Amygdala (tissue), 56 donors: ENCODE measurements around the gene ARHGAP26.
"Not testable (repeated sequence)": the region's sequence is repeated elsewhere in the genome, so short reads cannot be mapped to it uniquely, and the experiment has no call there.

Source experiments
- DNase-seq, 56 donors: peaks; one replicate each; lab custom pipeline; 2025; lab: John Stamatoyannopoulos, UW

Gene ARHGAP26

DNA sequence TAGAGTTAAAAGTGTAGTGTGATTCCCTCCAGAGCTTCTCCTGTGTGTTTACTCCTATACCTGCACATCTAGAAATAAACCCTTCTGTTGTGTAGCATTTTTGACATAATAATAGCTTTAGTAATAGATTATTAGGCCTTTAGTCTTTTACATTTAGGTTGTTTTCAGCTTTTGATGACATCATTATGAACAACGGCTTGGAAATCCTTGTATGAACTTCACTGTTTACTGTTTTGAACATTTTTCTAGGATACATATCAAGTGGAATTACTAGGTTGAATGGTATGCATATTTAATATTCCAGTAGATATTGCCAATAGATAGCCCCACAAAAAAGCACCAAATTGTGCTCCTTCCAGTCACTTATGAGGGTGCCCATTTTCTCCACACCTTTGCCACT lies 174.0 kb downstream of the ARHGAP26 start:
- DNase-seq: no peak

DNA sequence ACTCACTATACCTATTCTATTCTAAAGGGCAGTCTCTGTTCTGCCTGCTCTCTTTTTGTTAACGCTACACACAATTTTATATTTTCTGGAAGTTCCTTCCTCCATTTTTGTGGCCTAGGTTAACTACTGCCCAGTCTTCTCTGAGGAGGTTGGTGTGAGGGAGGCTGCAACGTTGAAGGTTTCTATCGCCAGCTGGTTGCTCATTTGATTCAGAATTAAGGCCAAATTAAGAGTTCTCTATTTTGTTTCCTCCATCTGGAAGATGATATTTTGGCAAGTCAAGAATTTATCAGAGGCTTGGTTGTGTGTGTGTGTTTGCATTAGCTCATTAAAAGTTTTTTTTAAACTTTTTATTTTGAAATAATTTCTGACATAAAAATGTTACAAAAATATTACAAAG lies 175.1 kb downstream of the ARHGAP26 start:
- no peak for DNase-seq

DNA sequence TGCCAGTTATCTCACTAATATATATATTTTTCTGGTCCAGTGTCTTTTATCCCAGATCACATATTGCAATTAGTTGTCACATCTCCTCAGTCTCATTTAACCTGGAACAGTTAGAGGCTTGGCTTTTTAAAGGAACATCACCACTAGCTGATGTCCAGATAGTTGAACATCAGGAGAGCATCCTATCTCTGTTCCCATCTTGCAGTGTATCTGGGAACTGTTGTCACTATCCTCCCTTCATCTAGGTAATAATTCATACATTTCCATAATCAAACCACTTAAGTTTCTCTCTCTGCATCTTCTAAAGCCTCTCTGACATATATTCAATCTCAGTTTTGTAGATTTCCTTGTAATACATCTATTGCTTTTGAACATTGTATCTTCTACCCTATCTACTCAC lies 175.7 kb downstream of the ARHGAP26 start:
- no peak for DNase-seq

DNA sequence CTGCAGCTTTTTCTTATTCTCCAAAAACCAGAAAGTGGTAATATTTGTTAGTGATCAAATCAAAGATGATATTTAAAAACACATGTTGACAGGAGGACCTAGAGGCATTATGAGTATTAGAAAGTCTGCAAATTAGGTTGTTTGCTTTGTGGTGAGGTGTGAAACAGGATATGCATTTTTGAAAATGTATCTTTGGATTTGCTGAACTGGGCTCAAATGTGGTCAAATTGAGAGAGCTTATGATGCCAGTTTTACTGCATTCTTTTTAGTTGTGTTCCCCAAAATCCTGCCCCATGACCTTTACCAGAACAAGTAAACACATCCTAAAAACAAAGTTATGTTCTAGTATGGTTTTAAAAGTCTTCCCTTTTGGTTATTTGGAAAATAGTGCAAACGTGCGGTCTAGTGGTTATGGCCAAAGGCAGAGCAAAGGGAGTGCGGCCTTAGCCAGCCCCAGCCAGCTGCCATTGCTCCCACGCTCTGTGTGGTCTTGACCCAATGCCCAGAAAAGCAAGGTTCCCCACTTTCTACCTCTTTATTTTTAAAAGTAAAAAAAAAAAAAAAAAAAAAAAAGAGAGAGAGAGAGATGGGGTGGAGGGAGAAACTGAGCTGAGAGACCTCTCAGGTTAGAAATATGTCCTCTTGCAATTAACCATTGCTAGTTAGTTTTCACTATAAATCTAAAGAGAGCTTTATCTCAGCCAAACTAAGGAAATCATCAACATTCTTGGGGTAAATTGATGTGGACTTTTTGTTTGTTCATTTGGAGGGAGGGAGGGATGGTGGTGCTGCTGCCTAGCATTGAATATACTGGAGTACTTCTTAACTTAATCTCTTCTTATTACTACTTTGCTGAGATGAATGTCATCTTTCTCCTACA lies 176.6 kb downstream of the ARHGAP26 start:
- DNase-seq: peak in 1 of 56 donors; percentile 1

DNA sequence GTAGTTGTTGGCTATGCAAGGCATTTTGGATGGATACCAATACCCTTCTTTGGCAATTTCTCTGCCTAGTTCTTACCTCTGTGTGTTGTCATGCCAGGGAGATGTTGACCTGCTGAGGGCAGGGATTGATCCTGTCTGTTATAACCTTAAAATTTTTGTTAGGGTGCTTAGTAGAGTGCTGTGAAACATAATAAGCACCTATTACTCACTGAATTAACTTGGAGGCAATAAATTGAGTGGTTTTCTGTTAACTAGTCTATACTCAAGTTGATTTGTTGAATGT lies 177.2 kb downstream of the ARHGAP26 start:
- no peak for DNase-seq

DNA sequence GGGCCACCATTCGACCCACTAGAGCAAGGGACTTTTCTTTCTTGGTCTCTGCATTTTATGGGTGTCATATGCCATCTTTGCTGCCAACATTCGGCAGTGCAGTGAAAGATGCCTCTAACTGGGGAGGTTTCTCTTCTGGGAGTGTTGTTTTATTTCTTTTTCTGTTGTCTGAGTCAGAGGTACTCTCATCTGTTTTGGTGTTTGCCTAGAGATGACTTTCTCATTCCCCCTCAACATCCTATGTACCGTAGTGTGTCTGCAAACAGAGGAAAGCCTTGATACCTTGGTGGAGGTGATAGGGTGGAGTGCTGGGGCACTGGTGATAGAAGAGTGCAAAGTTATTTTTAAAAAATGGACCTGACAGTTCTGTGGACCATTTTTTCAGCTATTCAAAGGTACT lies 182.1 kb downstream of the ARHGAP26 start:
- no peak for DNase-seq

DNA sequence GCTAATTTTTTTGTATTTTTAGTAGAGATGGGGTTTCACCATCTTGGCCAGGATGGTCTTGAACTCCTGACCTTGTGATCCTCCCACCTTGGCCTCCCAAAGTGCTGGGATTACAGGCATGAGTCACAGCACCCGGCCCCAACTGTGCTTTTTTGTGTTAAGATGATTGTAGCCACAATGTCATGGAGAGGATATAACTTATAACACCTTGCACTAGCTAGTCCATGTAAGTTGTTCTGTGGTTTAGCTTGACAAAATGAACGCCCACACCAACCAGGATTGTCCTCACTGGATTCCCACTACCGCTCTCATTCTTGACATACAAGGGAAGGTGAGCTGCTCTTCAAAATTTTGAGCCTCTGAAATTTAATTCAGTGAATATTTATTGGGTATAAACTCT lies 182.7 kb downstream of the ARHGAP26 start:
- not testable (repeated sequence) for DNase-seq

DNA sequence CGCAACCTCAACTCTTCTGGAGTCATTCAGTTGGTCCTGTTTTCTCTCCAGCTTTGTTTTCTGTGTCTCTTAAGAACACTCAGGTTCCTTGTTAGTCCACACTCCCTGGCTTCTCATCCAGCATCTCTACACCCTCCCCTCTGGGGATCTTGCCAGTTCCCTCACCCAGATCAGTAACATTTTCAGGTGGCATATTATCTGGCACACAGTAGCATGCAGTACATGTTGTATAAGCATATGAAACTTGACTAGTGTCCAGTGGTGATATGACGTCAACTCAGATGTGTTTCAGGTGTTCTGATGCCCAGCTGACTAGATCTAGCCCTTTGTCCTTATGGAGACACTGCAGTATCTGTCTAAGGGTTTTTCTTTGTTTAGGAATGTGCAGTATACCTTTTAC lies 184.3 kb downstream of the ARHGAP26 start:
- no peak for DNase-seq

DNA sequence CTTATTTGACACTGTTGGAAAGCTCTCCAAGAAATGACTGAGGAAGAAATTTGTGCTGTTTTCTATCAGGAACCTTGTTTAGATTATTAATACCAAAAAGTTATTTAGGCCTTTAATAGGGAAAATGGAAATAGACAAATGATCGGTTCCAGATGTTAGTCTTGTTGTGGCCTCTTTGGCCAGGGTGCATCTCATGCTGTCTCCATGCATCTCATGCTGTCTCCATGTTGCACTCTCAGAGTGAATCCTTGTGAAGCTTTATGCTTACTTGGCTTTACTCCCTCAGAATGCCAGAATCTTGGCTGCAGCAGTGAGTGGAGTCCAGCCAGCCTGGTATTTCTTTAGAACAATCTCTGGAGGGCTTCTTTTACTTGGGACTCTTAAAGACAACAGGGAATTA lies 185.5 kb downstream of the ARHGAP26 start:
- DNase-seq: no peak

DNA sequence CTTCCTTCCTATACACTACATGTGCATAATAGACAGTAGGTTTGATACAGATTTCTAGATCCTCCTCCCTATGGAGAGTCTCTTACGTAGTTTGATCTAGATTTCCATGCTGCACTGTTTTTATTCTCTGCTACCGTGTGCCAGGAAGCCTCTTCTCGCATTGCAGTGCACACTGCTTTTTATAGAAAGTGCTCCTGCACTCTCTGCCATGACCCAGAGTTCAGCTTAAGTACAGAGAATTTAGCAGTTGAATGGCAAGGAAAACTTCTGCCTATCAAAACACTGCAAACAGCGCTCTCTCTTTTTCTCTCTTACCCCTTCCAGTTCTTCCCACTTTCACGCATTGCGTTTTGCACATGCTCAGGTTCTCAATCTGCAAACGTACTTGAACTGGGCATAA lies 187.4 kb downstream of the ARHGAP26 start:
- no peak for DNase-seq

DNA sequence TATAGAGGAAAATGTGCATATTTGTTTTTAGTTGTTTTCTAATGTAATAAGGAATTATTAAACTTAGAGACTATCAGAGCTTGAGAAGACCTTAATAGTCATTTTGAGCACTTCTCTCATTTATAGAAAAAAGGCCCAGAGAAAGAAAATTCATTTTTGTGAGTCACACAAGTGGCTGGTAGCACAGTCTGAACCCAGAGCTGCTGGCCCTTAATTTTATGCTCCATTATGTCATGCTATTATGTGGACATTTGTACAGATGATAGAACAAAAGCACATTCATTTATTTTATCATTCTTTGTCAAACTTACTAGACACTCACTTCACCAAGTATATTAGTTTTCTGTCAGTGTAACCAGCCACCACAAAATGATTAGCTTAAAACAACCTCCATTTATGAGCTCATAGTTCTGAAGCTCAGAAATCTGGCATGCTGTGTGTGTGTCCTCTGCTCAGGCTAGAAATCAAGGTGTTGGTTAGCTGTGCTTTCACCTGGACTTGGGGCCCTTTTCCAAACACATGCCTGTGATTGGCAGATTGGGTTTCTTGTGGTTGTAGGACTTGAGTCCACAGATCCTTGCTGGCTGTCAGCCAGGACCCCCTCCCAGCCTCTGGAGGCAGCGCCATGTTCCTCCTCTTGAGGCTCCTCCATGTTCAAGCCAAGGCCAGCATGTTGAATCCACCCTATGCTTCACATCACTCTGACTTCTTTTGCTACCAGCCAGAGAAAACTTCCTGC lies 188.9 kb downstream of the ARHGAP26 start:
- peak in 1 of 56 donors; percentile 4 for DNase-seq

DNA sequence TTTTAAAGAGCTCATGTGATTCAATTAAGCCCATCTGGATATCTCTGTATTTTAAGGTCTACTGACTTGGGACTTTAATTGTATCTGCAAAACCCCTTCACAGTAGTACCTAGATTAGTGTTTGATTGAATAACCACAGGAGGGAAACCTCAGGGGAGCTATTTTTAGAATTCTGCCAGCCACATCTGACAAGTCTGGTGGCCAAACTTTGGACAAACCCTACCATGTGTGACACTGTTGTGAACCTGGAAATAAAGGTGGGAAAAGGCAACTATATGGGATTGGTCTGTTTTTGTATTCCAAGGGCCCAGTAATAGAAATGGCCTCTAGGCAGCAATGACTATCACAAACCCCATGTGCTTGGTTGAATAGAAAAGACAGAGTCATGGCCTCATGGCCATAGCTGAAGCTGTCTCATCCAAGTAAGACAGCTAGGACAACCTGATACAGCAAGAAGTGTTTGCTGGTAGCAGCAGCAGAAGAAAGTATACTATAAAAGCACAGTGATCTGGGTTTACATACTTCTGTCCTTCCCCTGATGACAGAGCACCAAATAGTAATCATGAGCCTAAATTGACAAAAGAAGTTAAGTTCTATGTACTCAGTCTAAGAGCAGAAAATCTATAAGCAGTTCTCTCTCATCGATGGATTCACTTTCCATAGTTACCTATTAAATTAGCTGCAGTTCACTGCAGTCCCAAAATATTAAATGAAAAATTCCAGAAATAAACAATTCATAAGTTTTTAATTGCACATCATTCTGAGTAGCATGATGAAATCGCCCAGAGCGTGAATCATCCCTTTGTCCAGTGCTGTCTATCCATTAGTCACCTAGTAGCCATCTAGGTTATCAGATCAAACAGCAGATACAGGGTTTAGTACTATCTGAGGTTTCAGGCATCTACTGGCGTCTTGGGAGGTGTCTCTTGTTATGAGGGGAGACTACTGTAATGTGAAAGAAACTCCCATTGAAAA lies 189.8 kb downstream of the ARHGAP26 start:
- DNase-seq: no peak

DNA sequence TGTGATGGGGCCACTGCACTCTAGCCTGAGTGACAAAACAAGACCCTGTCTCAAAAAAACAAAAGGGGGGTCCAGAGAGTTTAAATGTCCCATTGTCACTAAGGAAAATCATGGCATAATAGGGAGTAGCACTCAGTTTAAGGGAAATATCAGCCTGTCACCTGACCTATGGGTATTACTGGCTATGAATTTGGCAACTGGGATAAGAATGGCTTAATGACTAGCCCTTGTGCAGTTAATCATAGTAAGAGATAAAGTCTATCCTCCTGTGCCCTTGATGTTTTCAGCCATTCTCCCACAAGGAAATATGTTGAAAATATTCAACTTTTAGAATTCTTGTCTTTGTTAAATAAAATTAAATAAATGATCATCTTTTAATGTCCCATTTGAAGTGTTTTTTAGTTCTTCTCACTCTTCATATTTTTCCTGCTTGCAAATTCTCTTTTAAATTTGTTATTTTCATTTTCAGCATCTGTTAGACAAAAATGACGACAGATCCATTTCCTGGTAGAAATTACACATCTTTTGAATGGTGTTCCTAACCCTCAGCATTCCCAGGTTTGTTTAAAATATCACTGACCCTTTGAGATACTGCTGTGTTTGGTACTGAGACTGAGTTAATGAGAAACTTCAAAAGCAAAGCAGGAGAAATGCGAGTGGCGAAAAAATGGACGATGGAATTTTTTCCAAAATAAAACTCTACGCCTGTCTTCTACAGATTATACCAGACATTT lies 191.4 kb downstream of the ARHGAP26 start:
- no peak for DNase-seq

DNA sequence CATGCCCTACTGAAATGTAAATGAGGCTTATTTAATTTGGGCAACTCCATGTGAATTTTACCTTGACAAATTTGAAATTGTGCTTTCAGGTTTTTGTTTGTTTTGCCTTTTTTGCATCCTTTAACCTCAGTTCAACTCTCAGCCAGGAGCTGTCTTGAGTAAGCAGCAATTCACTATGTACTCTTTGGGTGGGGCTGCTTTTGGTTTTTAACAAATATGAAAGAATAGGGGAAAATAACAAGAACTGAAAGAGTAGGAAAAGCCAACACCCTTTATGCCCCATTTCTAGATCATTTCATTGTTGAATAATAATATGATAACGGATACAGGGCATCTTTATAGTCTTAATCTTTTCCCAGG lies 192.0 kb downstream of the ARHGAP26 start:
- no peak for DNase-seq

DNA sequence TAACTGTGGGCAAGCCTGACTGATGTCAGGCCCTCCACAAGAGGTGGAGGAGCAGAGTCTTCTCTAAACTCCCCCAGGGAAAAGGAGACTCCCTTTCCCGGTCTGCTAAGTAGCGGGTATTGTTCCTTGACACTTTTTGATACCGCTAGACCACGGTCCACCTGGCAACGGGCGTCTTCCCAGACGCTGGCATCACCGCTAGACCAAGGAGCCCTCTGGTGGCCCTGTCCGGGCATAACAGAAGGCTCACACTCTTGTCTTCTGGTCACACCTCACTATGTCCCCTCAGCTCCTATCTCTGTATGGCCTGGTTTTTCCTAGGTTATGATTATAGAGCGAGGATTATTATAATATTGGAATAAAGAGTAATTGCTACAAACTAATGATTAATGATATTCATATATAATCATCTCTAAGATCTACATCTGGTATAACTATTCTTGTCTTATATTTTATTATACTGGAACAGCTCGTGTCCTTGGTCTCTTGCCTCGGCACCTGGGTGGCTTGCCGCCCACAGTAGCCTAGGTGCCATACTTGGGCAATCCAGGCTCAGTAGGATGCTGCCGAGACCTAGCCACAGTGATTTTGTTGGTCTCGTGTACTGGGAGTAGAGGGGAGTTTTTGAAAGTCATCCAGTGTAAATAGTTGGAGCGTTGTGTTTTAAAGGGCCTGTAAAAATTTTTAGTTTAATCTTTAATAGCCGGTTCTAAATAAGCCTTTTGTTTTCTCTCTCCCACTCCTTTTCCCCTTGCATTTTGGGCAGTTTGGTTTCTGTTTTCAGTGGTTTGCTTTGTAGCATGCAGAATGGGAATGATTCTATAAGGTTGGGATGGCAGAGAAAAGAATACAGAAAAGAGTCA lies 195.3 kb downstream of the ARHGAP26 start:
- peak in 5 of 56 donors; percentile 6 to 28 (median 12) for DNase-seq

DNA sequence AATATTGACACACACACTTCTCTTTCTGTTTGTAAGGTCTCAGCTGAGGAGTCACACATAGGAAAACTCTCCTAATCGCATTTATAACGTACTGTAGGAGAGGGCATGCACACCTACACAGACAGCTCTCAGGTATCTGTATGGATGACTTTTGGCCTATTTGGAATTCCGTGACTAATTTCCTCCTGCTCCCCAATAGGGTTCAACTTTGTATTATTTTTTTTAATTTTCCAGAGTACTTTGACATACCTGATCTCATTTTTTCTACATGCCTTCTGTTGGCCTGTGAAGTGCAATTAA lies 195.9 kb downstream of the ARHGAP26 start:
- no peak for DNase-seq

DNA sequence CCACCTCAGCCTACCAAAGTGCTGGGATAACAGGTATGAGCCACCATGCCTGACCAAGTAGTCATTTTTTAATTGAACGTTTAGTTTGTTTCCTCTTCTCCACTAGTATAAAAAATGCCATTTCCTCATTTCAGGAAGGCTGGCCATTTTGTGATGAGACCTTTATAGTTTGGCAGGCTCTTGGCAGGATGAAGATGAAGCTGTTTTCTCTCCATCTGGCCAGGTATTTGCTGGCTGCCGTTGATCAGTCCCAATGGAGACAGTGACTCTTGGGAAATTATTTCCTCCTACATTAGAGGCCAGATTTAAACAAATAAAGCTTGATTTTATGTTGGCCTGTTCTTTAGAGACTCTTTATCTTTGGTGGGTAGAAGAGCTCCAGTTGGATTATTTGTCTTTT lies 199.0 kb downstream of the ARHGAP26 start:
- DNase-seq: no peak

DNA sequence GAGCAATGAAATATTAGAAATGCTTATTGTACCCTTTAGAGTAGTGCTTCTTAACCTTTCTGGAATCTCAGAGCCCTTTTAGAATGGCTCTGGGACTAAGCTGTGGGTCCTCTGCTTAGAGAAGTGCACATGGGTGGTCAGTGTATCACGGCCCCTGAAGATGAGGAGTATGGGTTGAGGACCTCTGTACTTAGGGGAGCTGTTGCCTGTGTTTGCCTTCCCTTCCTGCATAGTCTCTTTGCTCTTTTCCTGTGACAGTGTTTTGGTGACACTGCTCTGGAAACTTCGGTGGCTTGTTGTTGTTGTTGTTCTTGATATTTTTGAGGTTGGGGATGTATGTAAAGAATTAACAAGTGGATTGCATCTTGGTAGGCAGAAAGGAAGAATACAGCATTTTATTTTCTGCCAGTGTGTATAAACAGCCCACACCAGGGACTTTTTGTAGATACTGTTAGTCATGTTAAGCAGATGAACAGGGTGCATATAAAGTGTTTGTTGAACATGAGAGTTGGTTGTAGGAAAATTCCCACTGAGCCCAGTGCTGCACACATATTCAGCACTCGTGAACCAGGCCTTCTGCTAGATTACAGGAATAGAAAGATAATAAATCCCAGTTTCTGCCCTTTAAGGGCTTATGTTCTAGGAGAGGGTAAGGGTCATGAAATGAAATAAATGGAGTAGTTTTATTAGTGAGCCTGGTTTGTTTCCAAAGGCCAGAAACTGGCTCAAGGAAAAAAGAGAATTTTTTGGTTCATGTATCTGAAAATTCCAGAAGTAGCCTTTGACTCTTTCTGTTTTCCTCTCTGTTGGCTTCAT lies 199.7 kb downstream of the ARHGAP26 start:
- no peak for DNase-seq
